SHP77 (cell line): ENCODE measurements around the gene EMILIN1.
"Not testable (repeated sequence)": the region's sequence is repeated elsewhere in the genome, so short reads cannot be mapped to it uniquely, and the experiment has no call there.

Experiments used
- DNase-seq, 2 experiments: peaks; one replicate each; lab custom pipeline; 2025; lab: John Stamatoyannopoulos, UW

The EMILIN1 gene

DNA sequence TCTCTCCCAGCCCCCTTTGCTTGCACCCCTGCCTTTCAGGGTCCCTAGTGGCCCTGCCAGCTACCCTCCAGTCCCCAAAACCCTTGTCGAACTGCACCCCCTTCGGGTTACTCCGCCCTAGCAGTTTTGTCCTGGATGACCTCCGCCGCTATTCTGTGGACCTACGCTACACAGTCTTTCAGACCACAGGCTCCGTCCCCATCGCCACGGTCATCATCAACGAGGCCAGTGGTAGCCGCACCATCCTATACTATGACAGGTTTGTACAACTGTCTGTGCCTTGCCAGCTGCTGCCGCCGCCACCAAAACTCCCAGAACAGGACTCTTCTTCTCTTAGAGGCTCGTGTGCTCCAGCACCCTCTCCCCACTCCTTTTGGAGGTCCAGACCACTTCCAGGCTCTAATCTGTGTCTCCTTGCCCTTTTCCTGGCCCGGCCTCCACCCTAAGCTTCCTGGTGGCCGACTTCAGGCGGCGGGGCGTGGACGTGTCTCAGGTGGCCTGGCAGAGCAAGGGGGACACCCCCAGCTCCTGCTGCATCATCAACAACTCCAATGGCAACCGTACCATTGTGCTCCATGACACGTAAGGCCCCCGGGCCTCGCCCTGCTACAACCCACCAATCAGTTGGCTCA, 16.1 kb downstream of the EMILIN1 start:
- no peak for DNase-seq

DNA sequence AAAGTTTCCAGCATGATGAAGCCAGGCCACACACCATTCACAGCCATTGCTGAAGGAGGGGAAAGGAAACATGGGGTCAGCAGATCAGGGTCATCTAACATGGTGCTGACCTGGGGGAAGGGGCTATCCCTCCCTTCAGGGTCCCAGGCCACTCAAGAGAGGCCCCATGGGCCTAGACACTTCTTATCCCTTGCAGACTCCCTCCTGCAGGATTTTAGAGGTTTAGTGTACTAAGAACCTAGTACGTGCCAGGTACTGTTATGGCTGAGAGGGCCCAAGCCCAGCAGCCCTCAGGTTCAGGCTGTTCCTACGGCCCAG, 17.0 kb downstream of the EMILIN1 start:
- DNase-seq, result no peak

GRCh38 chr2:27095745-27096651, 17.6 kb downstream of the EMILIN1 start:
- DNase-seq, result peak; percentile 40 to 56

DNA sequence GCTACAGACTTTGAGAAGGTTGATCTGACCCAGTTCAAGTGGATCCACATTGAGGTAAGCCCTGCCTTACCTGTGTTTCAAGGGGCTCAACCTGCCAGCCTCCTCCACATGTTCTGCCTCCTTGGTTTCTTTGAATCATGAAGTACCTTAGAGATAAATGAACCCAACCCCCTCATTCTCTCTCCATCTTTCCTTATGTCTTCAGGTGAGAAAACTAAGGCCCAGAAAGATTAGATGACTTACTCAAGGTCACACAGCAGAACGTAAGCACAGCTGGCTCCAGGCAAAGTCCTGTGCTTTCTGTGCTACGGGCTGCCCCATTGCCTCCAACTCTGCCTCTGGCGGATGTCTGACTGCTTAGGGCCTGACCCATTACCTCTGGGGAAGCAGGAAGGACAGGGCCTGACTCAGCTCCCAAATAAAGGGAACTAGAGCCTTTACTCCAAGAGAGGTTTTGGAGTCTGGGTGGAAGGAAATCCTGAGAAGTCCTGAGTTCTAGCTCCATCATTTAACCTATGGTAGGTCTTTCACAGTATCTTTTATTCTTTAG, 18.4 kb downstream of the EMILIN1 start:
- DNase-seq, result no peak

- no peak for DNase-seq
Measured at GRCh38 chr2:27097341-27097740, 18.9 kb downstream of the EMILIN1 start.

- DNase-seq, result no peak
Measured at GRCh38 chr2:27099334-27099955, 21.0 kb downstream of the EMILIN1 start.

DNA sequence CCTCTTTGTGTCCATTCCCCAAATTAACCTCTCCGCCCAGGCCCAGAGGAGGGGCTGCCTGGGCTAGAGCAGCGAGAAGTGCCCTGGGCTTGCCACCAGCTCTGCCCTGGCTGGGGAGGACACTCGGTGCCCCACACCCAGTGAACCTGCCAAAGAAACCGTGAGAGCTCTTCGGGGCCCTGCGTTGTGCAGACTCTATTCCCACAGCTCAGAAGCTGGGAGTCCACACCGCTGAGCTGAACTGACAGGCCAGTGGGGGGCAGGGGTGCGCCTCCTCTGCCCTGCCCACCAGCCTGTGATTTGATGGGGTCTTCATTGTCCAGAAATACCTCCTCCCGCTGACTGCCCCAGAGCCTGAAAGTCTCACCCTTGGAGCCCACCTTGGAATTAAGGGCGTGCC, 21.6 kb downstream of the EMILIN1 start:
- DNase-seq, result no peak

- DNase-seq, result no peak
Measured at GRCh38 chr2:27102329-27102728, 23.9 kb downstream of the EMILIN1 start.

DNA sequence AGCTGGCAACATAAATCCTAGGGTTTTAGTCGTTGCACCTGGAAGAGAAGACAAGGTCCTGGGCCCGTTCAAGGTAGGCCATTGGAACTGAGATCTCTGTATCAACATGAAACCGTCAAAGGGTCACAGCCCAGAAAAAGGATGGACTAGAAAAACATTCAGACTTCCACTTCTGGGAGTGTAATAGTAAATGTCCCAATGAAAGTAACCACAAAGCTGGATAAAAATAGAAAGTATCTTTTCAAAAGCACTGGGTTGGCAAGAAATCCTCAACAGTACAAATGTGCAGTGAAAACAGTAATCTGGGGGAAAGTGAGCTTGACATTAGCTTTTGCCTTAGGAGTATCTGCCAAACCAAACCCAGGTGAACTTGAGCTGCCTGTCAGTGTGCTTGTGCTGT, 27.6 kb downstream of the EMILIN1 start:
- no peak for DNase-seq

- no peak for DNase-seq
Measured at GRCh38 chr2:27108221-27108620, 29.8 kb downstream of the EMILIN1 start.

DNA sequence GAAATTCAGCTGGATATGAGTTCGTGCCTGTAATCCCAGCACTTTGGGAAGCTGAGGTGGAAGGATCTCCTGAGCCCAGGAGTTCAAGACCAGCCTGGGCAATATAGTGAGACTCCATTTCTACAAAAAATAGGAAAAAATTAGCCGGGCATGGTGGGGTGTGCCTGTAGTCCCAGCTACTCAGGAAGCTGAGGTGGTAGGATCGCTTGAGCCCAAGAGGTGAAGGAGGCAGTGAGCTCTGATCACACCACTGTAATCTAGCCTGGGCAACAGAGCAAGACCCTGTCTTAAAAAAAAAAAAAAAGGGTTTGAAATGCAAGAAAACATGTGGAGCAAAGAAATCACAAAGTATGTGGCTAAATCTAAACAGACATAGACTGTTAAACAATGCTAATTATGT, 30.7 kb downstream of the EMILIN1 start:
- no peak for DNase-seq

DNA sequence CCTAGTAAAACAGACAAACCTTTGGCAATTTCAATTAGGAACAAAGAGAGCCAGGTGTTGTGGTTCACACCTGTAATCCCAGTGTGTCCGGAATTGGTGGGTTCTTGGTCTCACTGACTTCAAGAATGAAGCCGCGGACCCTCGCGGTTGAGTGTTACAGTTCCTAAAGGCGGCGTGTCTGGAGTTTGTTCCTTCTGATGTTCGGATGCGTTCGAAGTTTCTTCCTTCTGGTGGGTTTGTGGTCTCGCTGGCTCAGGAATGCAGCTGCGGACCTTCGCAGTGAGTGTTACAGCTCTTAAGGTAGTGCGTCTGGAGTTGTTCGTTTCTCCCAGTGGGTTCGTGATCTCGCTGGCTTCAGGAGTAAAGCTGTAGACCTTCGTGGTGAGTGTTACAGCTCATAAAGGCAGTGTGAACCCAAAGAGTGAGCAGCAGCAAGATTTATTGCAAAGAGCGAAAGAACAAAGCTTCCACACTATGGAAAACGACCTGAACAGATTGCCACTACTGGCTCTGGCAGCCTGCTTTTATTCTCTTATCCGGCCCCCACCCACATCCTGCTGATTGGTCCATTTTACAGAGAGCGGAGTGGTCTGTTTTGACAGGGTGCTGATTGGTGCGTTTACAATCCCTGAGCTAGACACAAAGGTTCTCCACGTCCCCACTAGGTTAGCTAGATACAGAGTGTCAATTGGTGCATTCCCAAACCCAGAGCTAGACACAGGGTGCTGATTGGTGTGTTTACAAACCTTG, 32.4 kb downstream of the EMILIN1 start:
- DNase-seq, result not testable (repeated sequence)

GRCh38 chr2:27111392-27112078, 33.1 kb downstream of the EMILIN1 start:
- not testable (repeated sequence) for DNase-seq

GRCh38 chr2:27115519-27115918, 37.1 kb downstream of the EMILIN1 start:
- DNase-seq, result no peak

DNA sequence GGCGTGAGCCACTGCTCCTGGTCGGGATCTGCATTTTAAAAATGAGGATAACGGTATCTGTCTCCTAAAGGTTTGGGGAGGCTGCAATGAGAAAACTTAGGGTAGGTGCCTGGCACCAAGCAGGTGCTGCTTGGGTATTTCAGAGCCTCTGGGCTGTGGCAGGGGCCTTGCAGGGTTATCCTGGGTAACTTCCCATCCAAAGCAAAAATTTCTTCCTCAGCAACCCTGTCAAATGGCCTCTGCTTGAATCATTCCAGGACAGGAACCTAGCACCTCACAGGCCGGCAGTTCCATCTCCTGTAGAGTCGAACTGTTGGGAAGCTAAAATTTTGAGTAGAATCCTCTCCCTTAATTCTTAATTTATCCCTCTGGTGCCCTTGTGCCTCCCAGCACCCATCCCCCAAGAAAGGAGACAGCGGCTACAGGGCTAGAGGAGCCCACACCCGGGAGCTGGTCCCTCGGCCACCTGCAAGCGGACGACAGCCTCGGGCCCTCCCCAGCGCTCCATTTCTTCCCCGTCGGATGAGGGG, 39.6 kb downstream of the EMILIN1 start:
- DNase-seq, result no peak

DNA sequence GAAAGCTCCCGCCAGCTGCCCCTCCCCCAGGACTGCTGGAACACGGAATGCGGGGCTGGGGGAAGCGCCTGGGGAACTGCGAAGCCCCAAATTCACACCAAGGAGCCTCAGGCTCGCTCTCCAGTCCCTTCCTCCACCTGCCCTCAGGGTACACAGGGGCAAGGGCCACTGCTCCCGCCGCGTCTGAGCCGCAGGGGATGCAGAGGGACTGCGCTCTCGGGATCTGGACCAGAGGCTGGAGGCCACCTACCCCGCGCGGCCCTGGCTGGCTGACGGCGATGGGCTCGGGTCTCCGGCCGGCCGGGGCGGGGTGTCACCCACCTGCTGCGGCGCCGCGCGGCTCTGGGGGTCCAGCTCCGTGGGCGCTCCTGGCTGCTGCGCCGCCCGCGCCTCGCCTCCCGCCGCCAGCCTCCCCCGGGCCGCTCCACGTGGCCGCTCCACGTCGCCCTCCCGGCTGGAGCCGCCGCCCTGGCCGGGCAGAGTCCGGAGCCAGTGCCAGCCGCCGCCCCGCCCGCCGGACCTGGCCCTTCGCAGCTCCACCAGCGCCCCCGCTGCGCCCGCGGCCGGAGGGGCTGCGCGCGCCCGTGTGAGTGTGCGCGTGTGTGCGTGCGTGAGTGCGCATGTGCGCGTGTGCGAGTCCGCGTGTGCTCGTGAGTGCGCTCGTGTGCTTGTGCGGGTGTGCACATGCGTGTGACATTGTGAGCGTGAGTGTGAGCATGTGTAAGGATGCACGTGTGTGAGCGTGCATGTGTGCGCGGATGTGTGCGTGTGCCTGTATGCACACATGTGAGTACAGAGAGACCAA, 40.3 kb downstream of the EMILIN1 start, which contains the start of gene CGREF1:
Gene CGREF1, minus strand, starts transcription at position 604 of the 805 bp plus-strand sequence. CDS start 14,762 bp downstream, outside the sequence.
- DNase-seq, result peak in 1 of 2 experiments; percentile 22

- not testable (repeated sequence) for DNase-seq
Measured at GRCh38 chr2:27119330-27119670, 40.9 kb downstream of the EMILIN1 start.

DNA sequence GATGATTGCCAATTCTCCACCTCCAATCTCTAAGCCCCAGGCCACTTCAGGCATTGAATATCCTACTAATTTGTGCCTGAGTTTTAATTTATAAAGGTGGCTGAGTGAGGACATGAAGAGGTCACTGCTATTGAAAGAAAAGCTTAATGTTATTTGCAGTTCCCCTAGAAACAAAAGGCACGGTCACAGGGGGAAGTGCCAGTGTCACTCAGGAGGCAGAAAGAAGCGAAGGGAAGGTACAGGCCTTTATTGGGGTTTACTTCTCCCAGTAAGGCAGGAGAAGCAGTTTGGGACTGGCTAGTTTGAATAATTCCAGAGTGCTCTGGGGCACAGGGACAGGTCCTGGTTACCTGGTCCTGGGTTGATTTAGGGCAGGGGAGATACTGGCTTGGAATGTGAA, 43.5 kb downstream of the EMILIN1 start:
- DNase-seq, result no peak

DNA sequence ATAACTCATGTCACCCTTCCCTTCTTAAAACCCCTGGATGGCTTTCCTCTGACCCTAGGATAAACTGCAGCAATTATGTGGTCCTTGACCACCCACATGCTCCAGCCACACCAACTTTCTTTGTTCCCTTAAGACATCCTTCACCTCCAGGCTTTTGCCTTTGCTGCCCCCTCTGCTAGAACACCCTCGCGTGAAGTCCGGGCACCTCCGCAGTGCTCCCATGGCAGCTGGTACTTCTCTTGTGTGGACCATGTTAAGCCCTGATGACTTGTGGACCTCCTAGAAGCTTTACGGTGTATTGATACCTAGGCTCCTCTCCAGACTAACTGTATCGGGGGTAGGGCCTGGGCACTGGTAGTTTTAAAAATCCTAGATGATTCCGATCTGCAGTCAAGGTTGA, 44.4 kb downstream of the EMILIN1 start:
- DNase-seq, result no peak
